ENCODE data around the gene TIMM22. TPM values are rescaled to one million over a fixed set of nuclear protein-coding genes. Genes with fewer than 3 reads are reported as not detected.

Gene TIMM22
- total RNA-seq, 2 donors from 2014 or later = 13.6 to 14.6 TPM

- no peak overlapping the region for H3K9ac ChIP-seq (ENCODE audit: extremely low read depth, low read length, poor library complexity, severe bottlenecking)
- no peak overlapping the region for H3K27ac ChIP-seq (ENCODE audit: low read depth, low read length)
- peaks cover 27% of the 10 kb centered on the region for H3K36me3 ChIP-seq (ENCODE audit: control insufficient read depth, insufficient read depth, low read length)
- DNase-seq = no peak
- no peaks in the 10 kb centered on the region for H3K9me3 ChIP-seq (ENCODE audit: control insufficient read depth, low read length)
- Mint-ChIP-seq H3K4me3 (no peak overlapping the region), H3K27ac (no peak overlapping the region), H3K4me1 (no peaks in the 10 kb centered on the region), H3K27me3 (ENCODE audit: insufficient read depth) (no peaks in the 10 kb centered on the region), H3K36me3 (ENCODE audit: low read depth) (peaks cover 15% of the 10 kb centered on the region), H3K9me3 (no peaks in the 10 kb centered on the region)
- WGBS, 2 experiments (ENCODE audit: insufficient coverage in 1 of 2, insufficient read length in 1 of 2) = 94 to 99% methylated on average over 15 to 16 of the region's 16 CpGs
- peaks cover 11% of the 10 kb centered on the region for H3K4me1 ChIP-seq (ENCODE audit: control insufficient read depth, insufficient read depth, low read length)
- H3K27me3 ChIP-seq (ENCODE audit: control insufficient read depth, insufficient read depth, low read length, poor library complexity, severe bottlenecking) = no peaks in the 10 kb centered on the region
- no peak overlapping the region for H3K4me3 ChIP-seq (ENCODE audit: low read length)
- TF ChIP-seq, protein P1, sequence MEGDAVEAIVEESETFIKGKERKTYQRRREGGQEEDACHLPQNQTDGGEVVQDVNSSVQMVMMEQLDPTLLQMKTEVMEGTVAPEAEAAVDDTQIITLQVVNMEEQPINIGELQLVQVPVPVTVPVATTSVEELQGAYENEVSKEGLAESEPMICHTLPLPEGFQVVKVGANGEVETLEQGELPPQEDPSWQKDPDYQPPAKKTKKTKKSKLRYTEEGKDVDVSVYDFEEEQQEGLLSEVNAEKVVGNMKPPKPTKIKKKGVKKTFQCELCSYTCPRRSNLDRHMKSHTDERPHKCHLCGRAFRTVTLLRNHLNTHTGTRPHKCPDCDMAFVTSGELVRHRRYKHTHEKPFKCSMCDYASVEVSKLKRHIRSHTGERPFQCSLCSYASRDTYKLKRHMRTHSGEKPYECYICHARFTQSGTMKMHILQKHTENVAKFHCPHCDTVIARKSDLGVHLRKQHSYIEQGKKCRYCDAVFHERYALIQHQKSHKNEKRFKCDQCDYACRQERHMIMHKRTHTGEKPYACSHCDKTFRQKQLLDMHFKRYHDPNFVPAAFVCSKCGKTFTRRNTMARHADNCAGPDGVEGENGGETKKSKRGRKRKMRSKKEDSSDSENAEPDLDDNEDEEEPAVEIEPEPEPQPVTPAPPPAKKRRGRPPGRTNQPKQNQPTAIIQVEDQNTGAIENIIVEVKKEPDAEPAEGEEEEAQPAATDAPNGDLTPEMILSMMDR (conservative IDR thresholded peaks at IDR 0.05) = no peak
These were observed 10.5 kb downstream of the TIMM22 start for GRCh38 chr17:1007310-1008007.

DNA sequence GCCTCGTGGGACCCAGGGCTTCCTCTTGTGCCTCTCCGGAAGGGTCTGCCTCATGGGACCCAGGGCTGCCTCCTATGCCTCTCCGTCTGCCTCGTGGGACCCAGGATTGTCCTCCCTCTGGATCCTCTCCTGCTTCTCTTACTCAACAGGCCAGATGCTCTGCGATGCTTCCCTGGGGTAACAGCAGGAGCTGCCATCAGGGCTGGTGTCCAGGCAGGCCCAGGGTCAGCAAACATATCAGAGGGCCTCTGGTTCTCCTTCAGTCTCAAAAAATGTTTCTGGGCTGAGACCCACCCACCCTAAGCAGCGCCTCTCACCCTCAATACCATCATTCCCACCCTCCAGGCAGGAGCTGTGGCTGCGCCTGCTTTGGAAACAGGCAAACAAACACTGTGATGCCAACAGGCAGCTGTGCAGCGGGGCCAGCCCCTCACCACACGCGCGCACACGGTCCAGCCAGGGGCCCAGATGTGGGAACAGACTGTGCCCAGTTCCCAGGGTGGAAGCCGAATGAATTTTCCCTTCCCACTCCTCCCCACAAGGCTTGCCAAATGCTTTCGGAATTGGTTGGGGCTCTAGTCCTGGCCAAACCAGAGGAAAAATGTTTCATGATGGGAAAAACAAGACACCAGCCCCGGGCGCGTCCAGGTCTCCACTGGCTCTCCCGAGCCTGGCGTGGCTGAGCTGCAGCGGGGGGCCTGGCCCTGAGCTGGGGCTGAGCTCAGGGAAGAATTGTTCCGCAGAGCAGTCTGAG is 11.3 kb downstream of the TIMM22 start:
- no peak overlapping the region for H3K4me3 Mint-ChIP-seq
- TF ChIP-seq, protein P1 (conservative IDR thresholded peaks at IDR 0.05) = no peak
- no peak for DNase-seq
- H3K9ac ChIP-seq (ENCODE audit: extremely low read depth, low read length, poor library complexity, severe bottlenecking) = no peak overlapping the region
- H3K4me1 Mint-ChIP-seq = no peaks in the 10 kb centered on the region
- H3K27ac ChIP-seq (ENCODE audit: low read depth, low read length) = no peak overlapping the region
- H3K36me3 ChIP-seq (ENCODE audit: control insufficient read depth, insufficient read depth, low read length) = peaks cover 19% of the 10 kb centered on the region
- H3K27ac Mint-ChIP-seq = no peak overlapping the region
- no peaks in the 10 kb centered on the region for H3K9me3 ChIP-seq (ENCODE audit: control insufficient read depth, low read length)
- H3K27me3 Mint-ChIP-seq (ENCODE audit: insufficient read depth) = no peaks in the 10 kb centered on the region
- H3K9me3 Mint-ChIP-seq = no peaks in the 10 kb centered on the region
- H3K27me3 ChIP-seq (ENCODE audit: control insufficient read depth, insufficient read depth, low read length, poor library complexity, severe bottlenecking) = no peaks in the 10 kb centered on the region
- 96 to 100% methylated on average over 13 to 21 of the region's 21 CpGs for WGBS, 2 experiments (ENCODE audit: insufficient coverage in 1 of 2, insufficient read length in 1 of 2)
- H3K4me3 ChIP-seq (ENCODE audit: low read length) = no peak overlapping the region
- peaks cover 11% of the 10 kb centered on the region for H3K4me1 ChIP-seq (ENCODE audit: control insufficient read depth, insufficient read depth, low read length)
- H3K36me3 Mint-ChIP-seq (ENCODE audit: low read depth) = peaks cover 14% of the 10 kb centered on the region

DNA sequence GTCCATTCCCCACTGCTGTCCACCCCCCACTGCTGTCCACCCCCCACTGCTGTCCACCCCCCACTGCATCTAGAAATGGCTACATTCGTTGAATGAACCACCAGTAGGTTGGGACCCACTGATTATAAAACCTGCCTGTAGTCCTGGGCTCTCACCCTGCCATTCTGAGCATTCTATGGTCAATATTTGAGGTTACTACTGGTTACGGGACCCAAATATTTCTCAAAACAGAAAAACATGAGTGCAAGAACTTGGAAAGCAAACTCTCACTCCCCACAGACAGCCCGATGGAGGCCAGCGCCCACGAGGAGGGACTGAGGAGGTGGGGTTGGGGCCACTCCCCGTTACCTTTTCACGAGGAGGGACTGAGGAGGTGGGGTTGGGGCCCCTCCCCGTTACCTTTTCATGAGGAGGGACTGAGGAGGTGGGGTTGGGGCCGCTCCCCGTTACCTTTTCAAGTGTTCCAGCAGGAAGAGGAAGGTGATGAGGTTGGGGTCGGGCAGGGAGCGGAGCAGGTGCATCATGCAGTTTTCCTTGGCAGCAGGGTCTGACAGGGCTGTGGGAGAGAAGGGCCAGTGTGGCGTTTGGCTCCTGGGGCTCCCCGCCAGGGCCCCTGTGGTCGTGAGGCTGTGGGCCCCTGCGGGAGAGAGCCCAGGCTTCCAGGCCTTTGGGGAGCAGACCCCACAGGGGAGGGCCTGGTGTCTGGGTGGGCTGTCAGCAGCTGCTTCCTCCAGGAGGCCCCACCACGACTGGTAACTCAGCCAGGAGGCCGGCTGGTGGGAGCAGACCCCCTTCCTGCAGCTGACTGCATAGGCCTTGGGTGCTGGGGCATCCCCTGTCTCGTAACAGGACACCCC is 12.5 kb downstream of the TIMM22 start:
- H3K36me3 ChIP-seq (ENCODE audit: control insufficient read depth, insufficient read depth, low read length) = peaks cover 10% of the 10 kb centered on the region
- TF ChIP-seq, protein P1 (conservative IDR thresholded peaks at IDR 0.05) = no peak
- H3K27ac Mint-ChIP-seq = no peak overlapping the region
- peaks cover 10% of the 10 kb centered on the region for H3K36me3 Mint-ChIP-seq (ENCODE audit: low read depth)
- H3K9me3 ChIP-seq (ENCODE audit: control insufficient read depth, low read length) = no peaks in the 10 kb centered on the region
- no peaks in the 10 kb centered on the region for H3K27me3 ChIP-seq (ENCODE audit: control insufficient read depth, insufficient read depth, low read length, poor library complexity, severe bottlenecking)
- H3K4me3 ChIP-seq (ENCODE audit: low read length) = no peak overlapping the region
- H3K4me1 ChIP-seq (ENCODE audit: control insufficient read depth, insufficient read depth, low read length) = peaks cover 11% of the 10 kb centered on the region
- H3K9me3 Mint-ChIP-seq = no peaks in the 10 kb centered on the region
- no peak overlapping the region for H3K9ac ChIP-seq (ENCODE audit: extremely low read depth, low read length, poor library complexity, severe bottlenecking)
- no peaks in the 10 kb centered on the region for H3K27me3 Mint-ChIP-seq (ENCODE audit: insufficient read depth)
- H3K4me1 Mint-ChIP-seq = no peaks in the 10 kb centered on the region
- H3K27ac ChIP-seq (ENCODE audit: low read depth, low read length) = no peak overlapping the region
- DNase-seq = no peak
- 90 to 91% methylated on average over 9 to 19 of the region's 19 CpGs for WGBS, 2 experiments (ENCODE audit: insufficient coverage in 1 of 2, insufficient read length in 1 of 2)
- H3K4me3 Mint-ChIP-seq = no peak overlapping the region

Measured in endodermal cell (in vitro differentiated cells).